Ectodermal cell (in vitro differentiated cells): ENCODE data around the gene ATP1B4.

Experiments used
- H3K27ac ChIP-seq: 2 replicates; pipeline ENCODE4 v1.7.0; 2013; ENCODE audit warnings: mild to moderate bottlenecking, low read depth, low read length; ENCODE audit not compliant: insufficient read depth, poor library complexity, severe bottlenecking
- H3K27me3 ChIP-seq: 2 replicates; pipeline ENCODE4 v1.7.0; 2013; ENCODE audit warnings: mild to moderate bottlenecking, low read length; ENCODE audit not compliant: insufficient read depth, control insufficient read depth, poor library complexity, severe bottlenecking
- H3K36me3 ChIP-seq: one replicate; pipeline ENCODE4 v1.7.0; 2013; ENCODE audit warnings: low read length; ENCODE audit not compliant: control insufficient read depth, insufficient read depth
- H3K4me1 ChIP-seq: one replicate; pipeline ENCODE4 v1.7.0; 2013; ENCODE audit warnings: low read length; ENCODE audit not compliant: control insufficient read depth, insufficient read depth
- H3K4me3 ChIP-seq: 2 replicates; pipeline ENCODE4 v1.7.0; 2013; ENCODE audit warnings: low read depth, low read length, control low read depth; ENCODE audit not compliant: insufficient read depth
- H3K9me3 ChIP-seq: 2 replicates; pipeline ENCODE4 v1.7.0; 2013; ENCODE audit warnings: mild to moderate bottlenecking, low read length, moderate library complexity; ENCODE audit not compliant: control insufficient read depth
- WGBS, 2 experiments: methylation state at CpG; one replicate each; pipeline ENCODE4 v1.1.7; 2013; ENCODE audit warnings: missing lambda C conversion rate in 2 of 2; 5-methylcytosine and 5-hydroxymethylcytosine counted together

ATP1B4 gene

GRCh38 chrX:120419463-120419862, 57.6 kb downstream of the ATP1B4 start:
- H3K36me3 ChIP-seq, result no peaks in the 10 kb centered on the region
- H3K27ac ChIP-seq, result no peak overlapping the region
- no peaks in the 10 kb centered on the region for H3K27me3 ChIP-seq
- no peaks in the 10 kb centered on the region for H3K4me1 ChIP-seq
- no peaks in the 10 kb centered on the region for H3K9me3 ChIP-seq
- WGBS, 2 experiments, result 98 to 100% methylated on average over 1 to 2 of the region's 2 CpGs
- no peak overlapping the region for H3K4me3 ChIP-seq

- no peaks in the 10 kb centered on the region for H3K36me3 ChIP-seq
- H3K4me3 ChIP-seq, result no peak overlapping the region
- no peak overlapping the region for H3K27ac ChIP-seq
- H3K4me1 ChIP-seq, result no peaks in the 10 kb centered on the region
- no peaks in the 10 kb centered on the region for H3K27me3 ChIP-seq
- H3K9me3 ChIP-seq, result no peaks in the 10 kb centered on the region
These were observed 64.7 kb downstream of the ATP1B4 start for GRCh38 chrX:120426599-120426998.

GRCh38 chrX:120428309-120428708, 66.4 kb downstream of the ATP1B4 start:
- H3K27me3 ChIP-seq, result no peaks in the 10 kb centered on the region
- no peak overlapping the region for H3K27ac ChIP-seq
- no peaks in the 10 kb centered on the region for H3K4me1 ChIP-seq
- H3K36me3 ChIP-seq, result no peaks in the 10 kb centered on the region
- 78 to 90% methylated on average over 1 to 2 of the region's 2 CpGs for WGBS, 2 experiments
- no peak overlapping the region for H3K4me3 ChIP-seq
- no peaks in the 10 kb centered on the region for H3K9me3 ChIP-seq

GRCh38 chrX:120429776-120430540, 68.1 kb downstream of the ATP1B4 start:
- 92 to 100% methylated on average over 1 of the region's 2 CpGs for WGBS, 2 experiments
- no peaks in the 10 kb centered on the region for H3K36me3 ChIP-seq
- no peak overlapping the region for H3K27ac ChIP-seq
- H3K4me3 ChIP-seq, result no peak overlapping the region
- no peaks in the 10 kb centered on the region for H3K9me3 ChIP-seq
- H3K27me3 ChIP-seq, result no peaks in the 10 kb centered on the region
- H3K4me1 ChIP-seq, result no peaks in the 10 kb centered on the region
